ENCODE data around the gene BRD1.

The BRD1 gene

GRCh38 chr22:49800408-49801238 lies 27.1 kb downstream of the BRD1 start:
- no peak for DNase-seq

- DNase-seq: no peak
Observed at GRCh38 chr22:49799431-49800075, 28.1 kb downstream of the BRD1 start.

- no peak for DNase-seq
Observed at GRCh38 chr22:49798486-49799151, 29.1 kb downstream of the BRD1 start.

GRCh38 chr22:49797706-49798105 lies 30.0 kb downstream of the BRD1 start:
- no peak for DNase-seq

GRCh38 chr22:49796596-49797270 lies 30.9 kb downstream of the BRD1 start:
- DNase-seq: no peak

GRCh38 chr22:49795521-49795920 lies 32.2 kb downstream of the BRD1 start:
- no peak for DNase-seq

GRCh38 chr22:49793871-49794270 lies 33.8 kb downstream of the BRD1 start:
- no peak for DNase-seq

- no peak for DNase-seq
Observed at GRCh38 chr22:49793296-49793695, 34.4 kb downstream of the BRD1 start.

GRCh38 chr22:49792107-49792506 lies 35.6 kb downstream of the BRD1 start:
- DNase-seq: no peak

- no peak for DNase-seq
Observed at GRCh38 chr22:49791682-49792081, 36.0 kb downstream of the BRD1 start.

GRCh38 chr22:49790912-49791311 lies 36.8 kb downstream of the BRD1 start:
- no peak for DNase-seq

GRCh38 chr22:49789289-49790141 lies 38.2 kb downstream of the BRD1 start:
- DNase-seq: peak; percentile 47

- no peak for DNase-seq
Observed at GRCh38 chr22:49788504-49788903, 39.2 kb downstream of the BRD1 start.

- DNase-seq: no peak
Observed at GRCh38 chr22:49787861-49788260, 39.8 kb downstream of the BRD1 start.

- no peak for DNase-seq
Observed at GRCh38 chr22:49786976-49787706, 40.5 kb downstream of the BRD1 start.

- DNase-seq: no peak
Observed at GRCh38 chr22:49785841-49786471, 41.7 kb downstream of the BRD1 start.

- DNase-seq: no peak
Observed at GRCh38 chr22:49785046-49785521, 42.6 kb downstream of the BRD1 start.

- no peak for DNase-seq
Observed at GRCh38 chr22:49784630-49784971, 43.1 kb downstream of the BRD1 start.

- no peak for DNase-seq
Observed at GRCh38 chr22:49783926-49784629, 43.6 kb downstream of the BRD1 start.

- DNase-seq: no peak
Observed at GRCh38 chr22:49783036-49783746, 44.5 kb downstream of the BRD1 start.

Measured in activated T-cell treated with anti-CD3 and anti-CD28 coated beads, Interleukin-2, amount 50 U/mL, for 1 hour (primary cell).